ENCODE results near the gene GUK1.

DNA sequence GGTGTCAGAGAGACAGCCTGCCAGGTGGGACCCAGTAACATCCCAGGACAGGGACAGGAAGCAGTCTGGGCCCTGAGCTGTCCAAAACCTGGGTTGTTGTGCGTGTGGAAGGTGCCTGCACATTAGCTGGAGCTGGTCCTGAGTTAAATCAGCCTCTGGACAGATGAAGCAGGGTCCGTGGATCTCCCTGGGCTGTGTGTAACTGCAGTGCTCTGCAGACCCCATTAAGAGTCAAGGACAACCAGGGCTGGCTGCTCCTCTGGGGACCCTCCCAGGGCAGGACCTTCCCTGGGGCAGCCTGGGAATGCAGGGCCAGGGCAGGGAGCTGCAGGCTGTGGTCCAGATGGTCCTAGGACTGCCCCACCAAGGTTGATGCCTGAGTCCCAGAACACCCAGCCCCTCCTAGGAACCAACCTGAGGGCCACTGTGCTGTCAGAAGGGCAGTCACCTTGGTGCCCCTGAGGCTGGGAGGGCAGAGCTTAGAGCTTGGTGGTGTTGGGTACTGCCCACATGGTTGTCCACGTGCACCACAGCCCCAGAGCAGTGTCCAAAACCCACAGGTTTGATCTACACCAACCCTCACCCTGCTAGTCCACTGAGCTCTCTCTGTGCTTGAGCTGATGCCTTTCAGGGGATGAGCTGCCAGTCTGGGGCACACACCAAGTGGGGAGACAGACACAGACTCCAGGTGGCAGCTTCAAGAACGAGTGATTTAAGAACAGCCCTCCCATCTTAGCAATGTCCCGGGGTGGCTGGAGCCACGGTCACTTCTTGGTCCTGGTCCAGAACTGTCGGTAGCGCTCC lies 33.9 kb upstream of the GUK1 start:
- no peak for TF ChIP-seq YY1 (IDR thresholded peaks at IDR 0.05; ENCODE audit: insufficient read depth, insufficient read length)
- TF ChIP-seq ZNF274 (IDR thresholded peaks at IDR 0.05; ENCODE audit: low read depth, low read length), result no peak
- TF ChIP-seq SUZ12 (IDR thresholded peaks at IDR 0.05; ENCODE audit: extremely low read depth, insufficient read depth, insufficient read length), result no peak
